Stimulated activated CD8-positive, alpha-beta memory T cell treated with anti-CD3 and anti-CD28 coated beads, Interleukin-7, amount 100 ng/mL, for 4 hours (primary cell): ENCODE results near the gene FAM3B.

Source experiments
- DNase-seq, 2 donors: peaks; one replicate each; pipeline ENCODE4 v3.0.0-alpha.2; 2020; ENCODE audit warnings: low read depth in 2 of 2

Gene FAM3B

DNA sequence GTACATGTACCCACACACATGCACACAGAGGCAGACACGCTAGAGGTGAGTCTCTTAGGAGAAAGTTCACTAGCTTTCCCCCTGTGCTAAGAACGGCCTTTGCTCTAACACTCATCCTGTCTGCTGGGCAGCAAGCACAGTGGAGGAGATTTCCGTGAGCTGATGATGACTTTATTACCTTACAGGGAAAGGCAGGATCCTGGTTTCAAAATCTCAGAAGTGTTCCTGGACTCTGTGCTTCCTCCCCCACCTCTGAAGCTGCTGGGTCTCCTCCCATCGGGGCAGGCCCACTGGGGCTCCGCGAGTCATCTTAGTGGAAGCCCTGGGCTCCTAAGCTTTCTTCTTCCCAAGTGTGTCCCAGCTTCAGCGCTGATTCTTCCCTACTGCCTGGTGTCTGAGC, 2.7 kb downstream of the FAM3B start:
- DNase-seq: no peak

GRCh38 chr21:41321211-41321907, 4.8 kb downstream of the FAM3B start:
- DNase-seq: no peak

DNA sequence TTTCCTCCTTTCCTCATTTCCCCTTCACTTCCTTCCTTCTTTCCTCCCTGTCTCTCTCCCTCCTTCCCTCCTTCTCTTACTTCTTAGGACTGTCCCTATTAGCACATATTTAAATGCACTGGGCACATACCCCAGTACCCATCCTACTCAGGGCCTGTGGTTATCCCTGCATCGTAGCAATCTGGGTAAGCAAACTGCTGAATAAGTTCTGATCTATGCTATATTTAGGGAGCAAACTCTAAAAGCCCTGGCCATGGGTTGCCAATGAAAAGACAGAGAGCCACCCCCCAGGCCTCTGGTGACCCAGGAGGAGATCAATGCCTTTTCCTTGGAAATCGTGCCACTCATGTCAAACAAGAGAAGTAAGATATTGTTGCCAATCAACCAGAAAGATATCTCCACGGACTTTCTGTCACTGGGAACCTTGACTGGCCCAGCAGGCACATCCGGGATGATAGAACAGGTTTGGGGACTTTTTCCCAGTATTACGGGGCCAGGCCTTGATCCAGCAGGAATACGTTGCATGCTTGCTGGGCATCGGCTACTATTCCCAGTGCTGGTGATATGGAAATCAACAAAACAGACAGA, 5.4 kb downstream of the FAM3B start:
- DNase-seq: no peak

DNA sequence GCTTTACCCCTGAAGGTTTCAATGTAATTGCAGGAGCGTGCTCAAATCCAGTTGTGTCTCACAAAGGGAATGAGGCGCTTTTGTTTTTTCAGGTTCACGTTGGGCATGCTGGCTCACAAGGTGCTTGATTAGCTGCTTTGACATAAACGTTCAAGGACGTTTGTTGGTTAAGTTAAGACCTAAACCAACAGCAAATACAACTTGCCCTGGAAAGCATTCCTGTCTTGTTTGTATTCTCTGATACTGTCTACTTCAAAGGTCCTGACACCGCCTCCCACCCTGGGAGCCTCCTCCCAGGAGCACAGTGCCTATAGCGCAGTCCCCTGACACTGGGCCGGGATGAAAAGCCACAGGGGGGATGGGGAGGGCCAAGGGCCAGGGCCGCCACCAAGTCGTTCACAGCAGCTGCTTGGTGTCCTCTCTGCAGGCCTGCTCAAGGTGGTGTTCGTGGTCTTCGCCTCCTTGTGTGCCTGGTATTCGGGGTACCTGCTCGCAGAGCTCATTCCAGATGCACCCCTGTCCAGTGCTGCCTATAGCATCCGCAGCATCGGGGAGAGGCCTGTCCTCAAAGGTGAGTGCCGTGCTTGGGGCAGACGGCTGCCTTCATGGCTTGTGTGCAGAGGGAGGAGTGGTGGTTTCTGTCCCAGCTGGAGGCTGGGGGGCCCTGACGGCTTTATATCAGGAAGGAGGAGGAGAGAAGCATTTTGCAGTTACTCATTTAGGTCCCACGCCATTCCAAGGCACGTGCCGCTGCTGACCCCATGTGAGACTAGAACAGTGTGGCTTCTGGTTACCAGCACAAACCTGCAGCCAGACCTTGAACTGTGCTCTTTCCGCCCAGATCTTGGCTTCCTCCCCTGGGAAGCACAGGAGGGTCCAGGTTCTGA, 6.1 kb downstream of the FAM3B start:
- no peak for DNase-seq

GRCh38 chr21:41325138-41325912, 8.7 kb downstream of the FAM3B start:
- DNase-seq: no peak

DNA sequence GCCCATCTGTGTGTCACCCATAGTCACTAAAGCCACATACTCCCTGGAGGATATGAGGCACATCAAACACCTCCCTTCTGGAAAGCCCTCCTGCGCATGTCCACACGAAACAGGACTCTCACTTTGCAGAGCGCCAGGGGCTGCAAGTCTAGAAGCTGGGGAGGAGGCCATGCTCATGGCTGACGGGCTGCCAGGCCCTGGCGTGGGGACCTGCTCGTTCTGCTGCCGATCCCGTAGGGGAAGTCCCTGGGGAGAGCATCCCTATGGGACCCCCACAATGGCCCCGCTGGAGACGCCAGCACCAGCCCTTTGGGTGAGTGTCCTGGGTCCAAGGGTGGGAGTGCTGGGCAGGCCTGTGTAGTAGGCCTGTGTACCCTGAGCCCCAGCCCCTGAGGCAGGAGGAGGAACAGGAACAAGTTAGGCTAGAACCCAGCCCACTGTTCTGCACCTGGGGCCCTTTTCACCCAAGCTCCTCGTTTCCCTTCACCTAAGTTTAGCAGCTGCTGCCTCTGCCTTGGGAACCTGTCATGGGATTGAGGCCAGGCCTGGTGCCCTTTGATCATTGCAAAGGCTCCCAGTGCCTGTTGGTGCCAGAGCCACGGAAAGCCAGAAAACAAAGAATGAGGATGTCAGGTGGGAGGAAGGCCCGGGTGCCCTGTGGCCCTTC, 9.9 kb downstream of the FAM3B start:
- no peak for DNase-seq

DNA sequence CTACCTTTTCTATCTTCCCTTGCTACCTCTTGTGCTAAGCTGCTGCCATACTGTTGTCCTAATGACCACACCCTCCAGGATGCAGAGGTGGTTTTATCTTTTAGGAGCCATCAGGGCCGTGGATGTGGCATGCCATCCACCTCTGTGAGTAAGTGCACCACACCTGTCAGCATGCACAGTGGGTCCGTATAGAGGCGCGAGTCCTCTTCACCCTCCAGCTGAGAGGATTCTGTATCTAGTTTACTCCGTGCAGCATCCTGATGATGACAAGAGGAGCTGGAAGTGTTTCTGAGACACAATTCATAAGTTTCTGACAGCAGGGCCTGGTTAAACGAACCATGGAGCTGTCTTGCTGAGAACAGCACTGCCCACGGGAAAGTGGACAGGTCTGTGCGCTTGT, 11.2 kb downstream of the FAM3B start:
- DNase-seq: no peak

DNA sequence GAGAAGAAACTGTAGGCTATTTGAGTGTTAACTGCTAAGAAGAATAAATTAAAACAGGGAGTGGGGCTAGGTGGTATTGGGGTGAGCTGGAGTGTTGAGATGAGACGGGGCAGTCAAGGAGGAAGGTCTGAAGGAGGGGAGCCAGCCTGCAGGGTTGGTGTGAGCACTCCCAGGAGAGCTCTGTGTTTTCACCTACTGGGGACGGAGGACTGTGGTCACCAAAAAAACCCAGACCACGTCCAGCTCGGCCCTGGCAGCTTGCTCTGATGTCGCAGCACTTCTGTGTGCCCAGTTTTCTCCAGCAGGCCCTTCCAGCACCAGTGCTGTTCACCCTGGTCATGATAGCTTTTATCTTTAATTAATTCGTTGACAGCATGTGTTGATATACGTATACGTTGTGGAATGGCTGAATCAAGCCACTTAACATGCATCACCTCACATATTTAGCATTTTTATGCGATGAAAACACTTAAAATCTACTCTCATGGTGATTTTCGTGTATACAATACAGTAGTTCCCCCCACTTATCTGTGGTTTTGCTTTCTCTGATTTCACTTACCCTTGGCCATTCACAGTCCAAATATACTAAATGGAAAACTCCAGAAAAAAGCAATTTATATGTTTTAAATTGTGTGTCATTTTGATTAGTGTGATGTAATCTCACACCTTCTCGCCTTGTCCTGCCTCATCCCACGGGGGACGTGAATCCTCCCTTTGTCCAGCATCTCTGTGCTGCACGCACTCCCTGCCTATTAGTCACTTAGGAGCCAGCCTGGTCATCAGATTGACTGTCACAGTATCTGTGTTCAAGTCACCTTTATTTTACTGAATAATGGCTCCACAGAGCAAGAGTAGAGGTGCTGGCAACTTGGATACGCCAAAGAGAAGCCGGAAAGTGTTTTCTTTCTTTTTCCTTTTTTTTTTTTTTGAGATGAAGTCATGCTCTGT, 12.3 kb downstream of the FAM3B start:
- no peak for DNase-seq

DNA sequence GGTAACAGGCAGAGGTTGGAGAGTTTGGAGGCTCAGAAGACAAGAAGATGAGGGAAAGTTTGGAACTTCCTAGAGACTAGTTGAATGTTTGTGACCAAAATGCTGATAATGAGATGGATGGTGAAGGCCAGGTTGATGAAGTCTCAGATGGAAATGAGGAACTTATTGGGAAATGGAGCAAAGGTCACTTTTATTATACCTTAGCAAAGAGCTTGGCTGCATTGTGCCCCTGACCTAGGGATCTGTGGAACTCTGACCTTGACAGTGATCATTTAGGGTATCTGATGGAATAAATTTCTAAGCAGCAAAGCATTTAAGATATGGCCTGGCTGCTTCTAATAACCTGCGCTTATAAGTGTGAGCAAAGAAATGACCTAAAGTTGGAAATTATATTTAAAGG, 17.2 kb downstream of the FAM3B start:
- no peak for DNase-seq

DNA sequence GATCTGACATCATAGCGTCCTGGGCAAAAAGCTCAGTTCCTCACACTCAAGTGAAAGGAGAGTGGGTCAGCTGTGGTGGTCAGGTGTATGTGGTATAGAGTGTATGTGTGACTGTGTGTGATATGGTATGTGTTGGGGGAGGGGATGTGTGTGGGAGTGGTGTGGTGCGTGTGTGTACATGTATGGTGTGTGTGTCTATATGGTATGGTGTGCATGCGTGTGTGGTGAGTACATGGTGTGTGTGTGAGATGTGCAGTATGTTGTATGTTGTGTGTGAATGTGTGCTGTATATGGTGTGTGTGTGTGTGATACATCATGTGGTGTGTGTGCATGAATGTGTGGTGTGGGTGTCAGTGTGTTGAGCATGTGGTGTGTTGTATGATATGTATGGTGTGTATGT, 20.9 kb downstream of the FAM3B start:
- DNase-seq: no peak

GRCh38 chr21:41338455-41338854, 21.9 kb downstream of the FAM3B start:
- DNase-seq: no peak

GRCh38 chr21:41342035-41342434, 25.4 kb downstream of the FAM3B start:
- DNase-seq: no peak

DNA sequence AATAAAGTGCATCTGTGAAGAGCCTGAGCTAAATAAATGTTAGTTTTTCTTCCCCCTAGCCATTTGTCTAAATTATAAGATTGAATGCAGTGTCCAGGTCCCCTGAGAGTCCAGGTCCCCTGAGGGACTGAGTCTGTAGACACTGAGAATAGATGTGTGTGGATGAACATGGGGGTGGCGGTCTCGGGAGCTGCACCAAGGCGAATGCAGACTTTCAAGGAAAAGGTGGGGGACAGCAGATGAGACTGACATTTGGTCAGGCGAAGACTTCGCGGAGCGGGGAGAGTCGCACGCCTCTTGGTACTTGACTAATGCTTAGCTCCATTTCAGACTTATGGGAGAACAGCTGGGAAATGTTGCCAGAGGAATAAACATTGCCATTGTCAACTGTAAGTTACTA, 27.5 kb downstream of the FAM3B start:
- DNase-seq: no peak

- DNase-seq: no peak
Measured at GRCh38 chr21:41345356-41345755, 28.8 kb downstream of the FAM3B start.

DNA sequence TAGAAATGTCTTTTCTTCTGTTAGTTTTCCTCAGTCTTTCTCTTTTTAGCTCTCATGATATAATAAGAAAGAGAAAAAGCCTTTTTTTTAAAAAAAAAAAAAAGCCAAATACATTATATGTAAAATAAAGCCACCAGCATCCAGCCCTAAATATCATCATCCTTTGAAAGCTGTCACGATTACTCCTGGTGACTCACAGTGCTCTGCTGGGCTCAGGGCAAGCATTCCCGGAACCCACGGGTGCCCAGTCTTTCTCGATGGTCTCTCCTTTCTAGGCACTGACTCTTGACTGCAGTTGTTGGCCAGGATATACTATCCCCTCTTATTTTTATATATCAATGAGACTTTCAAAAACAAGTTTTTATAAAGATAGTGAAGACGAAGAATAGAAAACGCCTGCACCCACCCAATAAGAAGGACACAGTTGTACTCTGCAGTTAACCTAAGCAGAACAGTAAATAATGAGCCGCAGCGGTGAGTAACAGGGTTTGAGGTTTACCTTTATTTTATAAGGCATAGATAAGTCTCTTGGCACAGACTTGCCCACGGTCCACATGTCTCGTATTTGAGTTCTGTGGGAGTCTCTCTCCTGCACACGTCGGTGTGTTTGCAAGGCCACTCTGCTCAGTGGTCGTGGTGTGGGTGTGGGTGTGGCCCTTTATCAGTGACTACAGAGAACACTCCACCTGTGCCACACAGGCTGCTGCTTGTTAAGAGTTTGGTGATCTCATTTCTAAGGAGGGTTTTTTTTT, 29.5 kb downstream of the FAM3B start:
- DNase-seq: no peak

DNA sequence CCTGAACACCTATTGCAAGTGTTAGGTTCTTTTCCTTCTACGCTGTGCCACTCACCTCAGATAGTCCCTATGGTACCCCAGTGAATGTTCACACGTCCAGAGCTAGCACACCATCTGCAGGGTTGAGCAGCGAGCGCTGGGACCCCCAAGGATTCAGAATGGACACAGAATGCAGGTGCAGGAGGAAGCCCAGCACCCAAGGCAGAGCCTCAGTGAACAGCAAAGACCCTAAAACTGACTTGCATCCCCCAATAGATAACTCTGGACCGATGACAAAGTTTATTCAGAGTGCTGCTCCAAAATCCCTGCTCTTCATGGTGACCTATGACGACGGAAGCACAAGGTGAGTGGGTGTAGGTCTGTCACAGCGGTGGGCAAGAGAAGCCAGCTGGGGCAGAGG, 30.2 kb downstream of the FAM3B start:
- no peak for DNase-seq

GRCh38 chr21:41348434-41348833, 31.8 kb downstream of the FAM3B start:
- no peak for DNase-seq

GRCh38 chr21:41349126-41349525, 32.5 kb downstream of the FAM3B start:
- no peak for DNase-seq

- no peak for DNase-seq
Measured at GRCh38 chr21:41349619-41350390, 33.2 kb downstream of the FAM3B start.
